Stimulated activated CD4-positive, alpha-beta T cell treated with anti-CD3 and anti-CD28 coated beads, Interleukin-15, amount 100 ng/mL, for 48 hours (primary cell): ENCODE results near the gene FAM114A1.
"Not testable (repeated sequence)": the region's sequence is repeated elsewhere in the genome, so short reads cannot be mapped to it uniquely, and the experiment has no call there.

Experiments used
- DNase-seq, 2 donors: peaks; one replicate each; pipeline ENCODE4 v3.0.0-alpha.2; 2020; ENCODE audit warnings: low read depth in 2 of 2

The FAM114A1 gene

DNA sequence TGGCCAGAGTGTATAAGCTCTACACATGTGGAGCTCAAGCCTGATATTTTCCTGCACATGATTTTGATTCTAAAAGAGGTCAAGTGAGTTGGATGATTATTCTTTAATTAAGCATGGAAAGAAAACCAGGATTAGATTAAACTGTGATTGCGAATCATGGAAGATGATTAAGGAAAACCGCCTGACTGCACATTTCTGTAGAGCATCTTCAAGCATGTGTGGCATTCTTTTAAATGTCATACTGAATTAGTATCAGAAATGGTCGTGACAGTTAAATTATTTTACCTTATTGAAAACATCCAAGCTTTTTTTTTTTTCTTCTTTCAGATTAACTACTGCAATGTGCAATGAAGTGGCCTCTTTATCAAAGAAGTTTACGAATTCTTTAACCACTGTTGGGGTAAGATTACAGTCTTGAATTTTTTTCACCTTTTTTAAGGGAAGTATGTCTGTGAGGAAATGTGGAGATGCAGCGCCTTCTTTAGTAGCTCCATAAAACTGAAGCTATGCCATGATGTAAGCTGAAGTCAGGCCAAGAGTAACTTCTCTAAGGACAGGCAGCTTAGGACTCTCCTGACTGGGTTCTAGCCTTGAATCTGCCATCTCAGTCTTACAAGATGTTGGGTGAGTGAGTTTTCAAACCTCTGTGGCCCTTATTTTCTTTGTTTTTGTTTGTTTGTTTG, 67.9 kb downstream of the FAM114A1 start:
- DNase-seq = no peak

DNA sequence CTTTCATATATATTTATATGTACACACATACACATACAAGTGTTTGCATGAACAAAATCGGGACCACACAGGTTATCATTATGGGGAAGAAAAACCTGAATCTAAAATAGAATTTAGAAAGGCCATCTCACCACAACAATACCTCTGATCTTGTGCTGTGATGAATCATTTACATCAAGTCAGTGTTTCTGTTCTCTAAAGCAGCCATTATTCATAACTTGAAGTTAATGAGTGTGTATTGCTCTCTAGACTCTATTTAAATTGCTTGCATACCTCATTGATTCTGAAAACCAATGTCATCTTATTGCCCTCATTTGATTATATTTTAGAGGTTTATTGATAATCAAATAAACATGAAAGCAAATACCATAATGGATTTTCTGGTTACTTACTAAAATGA, 71.6 kb downstream of the FAM114A1 start:
- no peak for DNase-seq

DNA sequence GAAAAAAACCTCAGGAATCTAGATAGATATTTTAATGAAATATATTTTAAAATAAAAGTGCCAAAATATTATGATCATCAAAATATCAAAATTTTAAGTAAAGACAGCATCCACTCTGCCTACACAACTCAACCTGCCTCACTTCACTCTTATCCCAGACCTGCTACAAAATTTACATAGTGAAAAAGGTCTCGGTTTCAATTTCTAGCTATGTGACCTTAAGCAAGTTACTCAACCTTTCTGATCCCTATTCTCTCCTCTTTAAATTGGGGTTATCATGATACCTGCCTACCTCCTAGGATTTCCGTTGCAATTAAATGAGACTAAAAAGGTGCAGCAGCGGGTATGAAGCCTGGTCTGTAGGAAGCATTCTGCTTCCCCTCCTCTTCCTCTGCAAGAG, 72.9 kb downstream of the FAM114A1 start:
- no peak for DNase-seq

GRCh38 chr4:38941906-38942305, 74.3 kb downstream of the FAM114A1 start:
- DNase-seq = not testable (repeated sequence)

- no peak for DNase-seq
Observed at GRCh38 chr4:38943343-38943742, 75.7 kb downstream of the FAM114A1 start.

GRCh38 chr4:38944440-38944839, 76.8 kb downstream of the FAM114A1 start:
- DNase-seq = no peak

DNA sequence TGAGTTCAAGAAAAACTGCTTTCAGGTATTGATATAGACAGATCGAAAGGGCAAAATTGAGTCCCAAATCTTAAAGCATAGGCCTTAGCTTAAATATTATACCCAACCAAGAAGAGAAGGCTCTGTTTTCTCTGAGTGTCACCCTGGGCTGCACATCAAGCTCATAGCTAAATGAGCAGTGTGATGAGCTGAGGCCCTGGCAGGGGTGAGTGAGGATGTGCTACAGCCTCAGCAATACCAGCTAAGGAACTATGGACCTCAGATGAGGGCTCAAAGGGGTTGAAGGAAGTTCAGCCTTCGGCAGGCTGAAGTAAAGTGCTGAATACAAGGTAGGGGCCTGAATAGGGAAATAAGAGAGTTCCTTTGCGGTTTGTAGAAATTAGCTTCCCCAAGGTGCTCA, 79.3 kb downstream of the FAM114A1 start:
- DNase-seq = no peak

- DNase-seq = no peak
Observed at GRCh38 chr4:38948551-38948950, 80.9 kb downstream of the FAM114A1 start.

DNA sequence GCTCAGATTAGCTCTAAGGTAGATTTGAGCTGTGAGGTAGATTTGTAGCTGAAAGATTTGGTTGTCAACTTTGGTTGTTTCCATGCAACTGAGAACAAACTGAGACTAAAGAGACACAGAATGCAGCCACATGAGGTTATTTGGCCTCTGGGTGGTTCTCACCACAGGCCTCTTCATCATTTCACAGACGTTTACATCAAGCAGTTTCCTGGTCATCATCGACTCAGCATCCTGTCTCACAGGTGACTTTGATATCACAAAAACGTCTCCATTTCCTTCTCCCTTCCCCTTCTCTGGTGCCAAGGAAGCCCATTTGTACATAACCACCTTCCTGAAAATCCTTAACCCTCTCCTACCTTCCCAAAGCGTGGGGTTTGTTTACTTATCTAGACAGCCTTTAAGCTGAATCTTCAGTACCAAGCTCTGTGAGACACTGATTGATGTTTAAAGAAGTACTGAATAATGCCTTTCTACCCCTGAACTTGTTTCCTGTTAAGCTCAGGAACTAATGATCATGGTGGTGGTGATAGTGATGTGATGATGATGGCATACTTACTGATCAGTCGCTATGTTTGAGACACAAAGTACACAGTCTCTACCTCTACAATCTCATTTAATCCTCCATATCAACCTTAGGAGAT, 81.9 kb downstream of the FAM114A1 start:
- DNase-seq = no peak

- DNase-seq = no peak
Observed at GRCh38 chr4:38950159-38950558, 82.6 kb downstream of the FAM114A1 start.

- DNase-seq = no peak
Observed at GRCh38 chr4:38950734-38951133, 83.1 kb downstream of the FAM114A1 start.

DNA sequence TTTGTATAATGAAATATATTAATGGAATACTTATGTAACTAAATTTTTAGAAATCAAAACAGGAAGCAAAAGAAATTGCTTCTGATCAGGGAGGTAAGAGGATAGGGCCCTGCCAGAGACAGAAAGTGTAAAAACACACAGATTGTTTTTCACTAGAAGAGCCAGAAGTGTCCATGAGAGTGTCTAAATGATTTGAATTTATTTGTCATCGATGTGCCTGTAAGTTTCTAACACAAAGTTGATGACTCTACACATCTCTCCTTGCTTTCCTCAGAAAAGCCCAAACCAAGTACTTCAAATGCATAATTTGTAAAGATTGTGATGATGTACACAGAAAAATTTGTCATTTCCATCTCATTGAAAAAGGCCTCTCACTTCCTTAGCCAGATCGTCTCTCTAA, 84.0 kb downstream of the FAM114A1 start:
- no peak for DNase-seq

- DNase-seq = no peak
Observed at GRCh38 chr4:38952017-38952416, 84.4 kb downstream of the FAM114A1 start.

- DNase-seq = no peak
Observed at GRCh38 chr4:38954727-38955126, 87.1 kb downstream of the FAM114A1 start.

DNA sequence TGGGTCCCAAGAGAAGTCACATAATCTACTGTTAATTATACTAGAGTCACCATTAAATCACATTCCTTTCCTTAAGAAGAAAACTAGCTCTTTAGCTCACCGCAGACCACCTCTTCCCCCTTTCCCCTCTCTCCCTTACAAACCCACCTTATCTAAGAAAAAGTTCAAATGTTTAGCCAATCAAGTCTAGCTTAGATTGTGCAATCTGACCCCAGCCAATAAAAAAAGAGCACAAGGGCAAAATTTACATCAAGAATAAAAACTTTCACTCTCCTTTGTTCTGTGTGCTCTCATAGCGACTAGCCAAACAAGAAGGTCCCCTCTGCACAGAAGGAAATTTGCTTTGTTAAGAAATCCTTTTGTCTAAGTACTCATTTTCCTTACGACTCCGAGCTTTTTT, 88.4 kb downstream of the FAM114A1 start:
- no peak for DNase-seq

DNA sequence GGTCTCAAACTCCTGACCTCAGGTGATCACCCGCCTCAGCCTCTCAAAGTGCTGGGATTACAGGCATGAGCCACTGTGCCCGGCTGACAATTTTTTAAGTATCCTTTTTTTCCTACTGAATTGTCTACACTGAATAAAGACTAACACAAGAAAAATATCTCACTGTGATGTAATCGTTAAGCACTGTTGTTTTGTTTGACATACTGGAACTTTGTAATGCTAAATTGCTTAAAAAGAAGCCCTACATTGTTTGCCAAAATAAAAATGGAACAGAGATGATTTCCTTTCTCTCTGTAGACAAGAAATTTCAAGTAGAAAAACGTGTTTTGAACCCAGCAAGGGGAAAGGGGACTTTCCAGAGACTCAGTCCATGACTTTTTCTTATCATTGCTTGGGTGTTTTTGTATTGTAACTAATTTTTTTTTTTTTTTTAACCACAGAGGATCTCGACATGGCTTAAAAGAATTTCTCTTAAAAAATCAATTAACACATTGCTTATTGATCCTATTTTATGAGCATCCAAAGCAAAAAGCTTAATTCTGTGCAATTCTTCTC, 89.7 kb downstream of the FAM114A1 start:
- no peak for DNase-seq

DNA sequence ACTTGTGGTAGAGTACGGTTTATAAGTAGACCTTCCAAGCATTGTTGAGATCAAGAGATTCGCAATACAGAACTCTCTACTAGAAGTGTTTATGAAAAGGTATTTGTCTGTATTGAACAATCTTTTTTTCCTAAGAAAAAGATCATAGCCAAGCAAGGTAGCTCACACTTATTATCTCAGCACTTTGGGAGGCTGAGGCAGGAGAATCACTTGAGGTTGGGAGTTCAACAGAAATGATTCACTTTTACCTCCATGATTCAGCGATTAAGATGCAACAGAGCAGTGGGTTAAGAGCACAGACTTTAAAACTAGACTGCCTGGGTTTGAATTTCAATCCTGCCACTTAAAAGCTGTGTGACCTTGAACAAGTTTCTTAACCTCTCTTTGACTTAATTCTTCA, 90.3 kb downstream of the FAM114A1 start:
- DNase-seq = peak in 1 of 2 donors; percentile 14

- no peak for DNase-seq
Observed at GRCh38 chr4:38958453-38959190, 91.0 kb downstream of the FAM114A1 start.

DNA sequence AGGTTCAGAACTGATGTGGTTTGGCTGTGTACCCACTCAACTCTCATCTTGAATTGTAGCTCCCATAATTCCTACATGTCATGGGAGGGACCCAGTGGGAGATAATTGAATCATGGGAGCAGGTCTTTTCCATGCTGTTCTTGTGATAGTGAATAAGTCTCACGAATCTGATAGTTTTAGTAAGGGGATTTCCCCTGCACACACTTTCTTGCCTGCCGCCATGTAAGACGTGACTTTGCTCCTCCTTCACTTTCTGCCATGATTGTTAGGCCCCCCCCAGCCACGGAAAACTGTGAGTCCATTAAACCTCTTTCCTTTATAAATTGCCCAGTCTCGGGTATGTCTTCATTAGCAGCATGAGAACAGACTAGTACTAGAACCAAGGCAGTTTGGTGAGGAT, 91.6 kb downstream of the FAM114A1 start:
- not testable (repeated sequence) for DNase-seq

DNA sequence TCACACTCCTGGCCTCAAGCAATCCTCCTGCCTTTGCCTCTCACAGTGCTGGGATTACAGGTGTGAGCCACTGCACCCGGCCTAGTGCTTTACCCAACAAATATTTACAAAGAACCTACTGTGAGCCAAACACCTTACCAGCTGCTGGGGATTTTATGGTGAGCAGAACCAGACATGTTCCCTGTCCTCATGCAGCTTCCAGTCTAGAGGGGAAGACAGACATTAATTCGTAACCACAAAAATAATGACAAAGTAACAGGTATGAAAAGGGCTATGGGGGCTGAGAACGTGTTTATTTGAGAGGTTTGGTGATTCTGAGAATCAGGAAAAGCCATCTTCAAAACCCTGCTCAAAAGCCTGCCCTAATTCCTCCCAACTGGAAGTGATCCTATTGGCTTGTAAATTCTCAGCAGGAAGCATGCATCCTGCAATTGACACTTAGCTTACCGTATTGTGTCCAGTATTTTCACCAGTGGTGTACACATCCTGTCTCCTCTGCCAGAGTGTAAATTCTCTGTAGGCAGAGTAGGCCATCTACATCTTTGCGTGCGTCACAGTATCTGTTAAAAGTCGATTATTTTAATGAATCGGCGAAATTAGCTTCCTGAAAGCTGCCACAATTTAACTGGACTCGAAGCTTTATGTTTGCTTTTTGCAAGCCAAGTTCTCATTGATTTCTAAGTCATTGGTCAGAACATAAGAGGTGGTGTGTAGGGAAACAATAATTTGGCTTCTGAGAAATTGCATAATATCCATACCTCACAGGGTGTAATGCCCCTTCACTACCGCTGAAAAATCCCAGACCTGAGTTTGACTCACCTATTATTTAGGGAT, 97.6 kb downstream of the FAM114A1 start:
- no peak for DNase-seq

DNA sequence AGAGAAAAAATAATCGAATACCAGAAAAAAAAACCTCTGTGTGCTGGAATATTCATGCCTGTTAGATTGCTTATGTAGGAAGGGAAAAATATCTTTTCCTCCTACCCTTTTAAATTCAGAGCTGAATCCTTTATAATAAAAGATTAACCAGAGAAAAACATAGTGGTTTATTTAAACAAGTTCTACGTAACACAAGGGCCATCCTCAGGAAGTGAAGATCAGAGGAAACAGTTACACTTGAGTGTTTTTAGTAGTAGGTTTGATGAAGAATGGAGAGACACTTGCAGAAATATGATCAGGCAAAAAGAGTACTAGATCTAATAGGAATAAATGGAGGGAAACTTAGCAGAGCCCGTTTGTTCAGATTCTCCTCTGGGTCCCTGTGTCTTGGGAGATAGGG, 98.3 kb downstream of the FAM114A1 start:
- DNase-seq = no peak
